A673 (cell line): ENCODE results near the gene GABRA4. TPM values are rescaled to one million over a fixed set of nuclear protein-coding genes. Genes with fewer than 3 reads are reported as not detected.

Experiments used
- BruUV-seq: library from RNA; stranded (reverse); fragments of 400-500 nt; replicated peaks from 2 replicates; lab custom pipeline; 2021; lab: Mats Ljungman, UMichigan
- CTCF ChIA-PET: fragments of 300-600 bp; sonication (Branson Sonifier 250); formaldehyde crosslinking; loops from one replicate; lab custom pipeline; 2022; ENCODE audit warnings: antibody characterized with exemption; lab: Charles Lee
- POLR2A ChIA-PET: fragments of 300-600 bp; sonication (Branson Sonifier 250); formaldehyde crosslinking; loops from one replicate; lab custom pipeline; 2022; ENCODE audit warnings: antibody characterized with exemption; ENCODE audit not compliant: low non-redundant PET; lab: Charles Lee
- DNase-seq: peaks from one replicate; pipeline ENCODE4 v3.0.0-alpha.2; 2015; ENCODE audit warnings: low spot score
- H3K27ac ChIP-seq: fragments of 200-600 bp; sonication (generic); 2 replicates; pipeline ENCODE4 v1.5.1; 2016; ENCODE audit warnings: mixed run types, low read depth, mild to moderate bottlenecking, mixed read lengths, antibody characterized with exemption, low read length; ENCODE audit not compliant: poor library complexity, severe bottlenecking
- H3K27me3 ChIP-seq: fragments of 200-600 bp; sonication (generic); replicated peaks from 2 replicates; pipeline ENCODE4 v1.6.1; 2017; ENCODE audit warnings: mixed run types, low read depth, mild to moderate bottlenecking, mixed read lengths, antibody characterized with exemption, low read length; ENCODE audit not compliant: insufficient read depth, poor library complexity
- H3K36me3 ChIP-seq: fragments of 200-600 bp; sonication (generic); 2 replicates; pipeline ENCODE4 v1.6.1; 2016; ENCODE audit warnings: mixed run types, mild to moderate bottlenecking, mixed read lengths, antibody characterized with exemption, low read length; ENCODE audit not compliant: insufficient read depth, poor library complexity, severe bottlenecking
- H3K4me1 ChIP-seq: fragments of 200-600 bp; sonication (generic); 2 replicates; pipeline ENCODE4 v1.6.1; 2017; ENCODE audit warnings: mixed run types, mild to moderate bottlenecking, mixed read lengths, antibody characterized with exemption, low read length; ENCODE audit not compliant: insufficient read depth, poor library complexity, severe bottlenecking
- H3K4me3 ChIP-seq: fragments of 200-600 bp; sonication (generic); 2 replicates; pipeline ENCODE4 v1.5.1; 2016; ENCODE audit warnings: low read depth, mixed run types, mild to moderate bottlenecking, mixed read lengths, low read length; ENCODE audit not compliant: poor library complexity, severe bottlenecking
- H3K9me3 ChIP-seq: fragments of 200-600 bp; sonication (generic); 2 replicates; pipeline ENCODE4 v1.6.1; 2016; ENCODE audit warnings: mixed run types, low read depth, mild to moderate bottlenecking, mixed read lengths, antibody characterized with exemption, low read length; ENCODE audit not compliant: poor library complexity, severe bottlenecking
- EZH2 ChIP-seq: fragments of 200-600 bp; sonication (generic); IDR thresholded peaks from 2 replicates; pipeline ENCODE4 v1.6.1; 2017; ENCODE audit warnings: borderline replicate concordance, low read depth, mild to moderate bottlenecking, mixed read lengths, antibody characterized with exemption, low read length; ENCODE audit not compliant: poor library complexity, severe bottlenecking
- intact Hi-C: fragments of 100-400 bp; cut with micrococcal nuclease; formaldehyde crosslinking; loops from one replicate; pipeline ENCODE4 v1.10.0; 2022; ENCODE audit not compliant: unreplicated experiment
- total RNA-seq: library from RNA; stranded (reverse); gene quantifications from 2 replicates; pipeline ENCODE4 v1.2.3, GENCODE V29; 2021
- TF ChIP-seq, protein P1 (sequence below): fragments of 300-800, 200-600 bp; sonication (generic); conservative IDR thresholded peaks from 2 replicates; pipeline ENCODE4 v1.5.1; 2017; ENCODE audit warnings: low read depth, mild to moderate bottlenecking, antibody characterized with exemption, low read length, moderate library complexity, mixed read lengths

The GABRA4 gene
- total RNA-seq, 1 experiment from 2014 or later = 0.58 TPM

GRCh38 chr4:47002580-47002979, 9.2 kb upstream of the GABRA4 start:
- ChIA-PET CTCF (no interaction called here), POLR2A (no interaction called here)
- DNase-seq = peak; percentile 18
- intact Hi-C loops = no loop called here
- no TSS peak for BruUV-seq
- H3K36me3 ChIP-seq = no peaks in the 10 kb centered on the region
- H3K4me3 ChIP-seq = no peak overlapping the region
- no peak overlapping the region for H3K27ac ChIP-seq
- no peaks in the 10 kb centered on the region for H3K27me3 ChIP-seq
- TF ChIP-seq, protein P1, sequence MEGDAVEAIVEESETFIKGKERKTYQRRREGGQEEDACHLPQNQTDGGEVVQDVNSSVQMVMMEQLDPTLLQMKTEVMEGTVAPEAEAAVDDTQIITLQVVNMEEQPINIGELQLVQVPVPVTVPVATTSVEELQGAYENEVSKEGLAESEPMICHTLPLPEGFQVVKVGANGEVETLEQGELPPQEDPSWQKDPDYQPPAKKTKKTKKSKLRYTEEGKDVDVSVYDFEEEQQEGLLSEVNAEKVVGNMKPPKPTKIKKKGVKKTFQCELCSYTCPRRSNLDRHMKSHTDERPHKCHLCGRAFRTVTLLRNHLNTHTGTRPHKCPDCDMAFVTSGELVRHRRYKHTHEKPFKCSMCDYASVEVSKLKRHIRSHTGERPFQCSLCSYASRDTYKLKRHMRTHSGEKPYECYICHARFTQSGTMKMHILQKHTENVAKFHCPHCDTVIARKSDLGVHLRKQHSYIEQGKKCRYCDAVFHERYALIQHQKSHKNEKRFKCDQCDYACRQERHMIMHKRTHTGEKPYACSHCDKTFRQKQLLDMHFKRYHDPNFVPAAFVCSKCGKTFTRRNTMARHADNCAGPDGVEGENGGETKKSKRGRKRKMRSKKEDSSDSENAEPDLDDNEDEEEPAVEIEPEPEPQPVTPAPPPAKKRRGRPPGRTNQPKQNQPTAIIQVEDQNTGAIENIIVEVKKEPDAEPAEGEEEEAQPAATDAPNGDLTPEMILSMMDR = peak; percentile 62
- no peak for TF ChIP-seq EZH2
- H3K4me1 ChIP-seq = no peaks in the 10 kb centered on the region
- no peaks in the 10 kb centered on the region for H3K9me3 ChIP-seq

DNA sequence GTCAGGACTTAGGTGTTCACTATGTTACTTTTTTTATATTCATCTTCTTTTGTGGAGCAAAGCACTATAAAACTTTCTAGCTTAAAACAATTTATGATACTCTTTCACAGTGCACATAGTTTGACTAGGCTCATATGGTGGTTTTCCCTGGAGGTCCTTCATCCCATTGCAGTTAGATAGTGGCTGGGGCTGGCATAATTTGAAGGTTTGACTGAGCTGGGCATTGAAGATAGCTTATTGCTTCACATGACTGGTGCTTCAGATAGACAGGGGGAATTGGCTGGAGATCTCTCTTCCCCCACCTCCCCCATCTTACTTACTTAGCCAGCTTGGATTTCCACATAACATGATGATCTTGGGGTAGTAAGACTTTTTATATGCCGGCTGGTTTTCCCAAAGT, 7.0 kb upstream of the GABRA4 start:
- CTCF ChIA-PET = no interaction called here
- BruUV-seq = no TSS peak
- Histone ChIP-seq H3K4me1 (no peaks in the 10 kb centered on the region), H3K4me3 (no peak overlapping the region), H3K9me3 (no peaks in the 10 kb centered on the region), H3K27ac (no peak overlapping the region), H3K36me3 (no peaks in the 10 kb centered on the region), H3K27me3 (peaks cover 8% of the 10 kb centered on the region)
- POLR2A ChIA-PET = no interaction called here
- TF ChIP-seq, protein P1 = no peak
- TF ChIP-seq EZH2 = no peak
- DNase-seq = no peak
- intact Hi-C loops = no loop called here

GRCh38 chr4:46999566-46999965, 6.2 kb upstream of the GABRA4 start:
- no TSS peak for BruUV-seq
- ChIA-PET POLR2A (no interaction called here), CTCF (interaction anchor here (0.5 kb wide), 1 partner anchor 213 kb away, joined by 3 read pairs; no protein-coding TSS in a partner anchor)
- no peak overlapping the region for H3K4me3 ChIP-seq
- no peaks in the 10 kb centered on the region for H3K36me3 ChIP-seq
- peaks cover 17% of the 10 kb centered on the region for H3K27me3 ChIP-seq
- intact Hi-C loops = no loop called here
- no peaks in the 10 kb centered on the region for H3K9me3 ChIP-seq
- H3K4me1 ChIP-seq = no peaks in the 10 kb centered on the region
- TF ChIP-seq, protein P1 = no peak
- no peak for TF ChIP-seq EZH2
- no peak for DNase-seq
- H3K27ac ChIP-seq = no peak overlapping the region
